ENCODE data around the gene MINDY4. TPM values are rescaled to one million over a fixed set of nuclear protein-coding genes. Genes with fewer than 3 reads are reported as not detected.
A peak's percentile ranks its signal among the peaks of the same experiment; 100 is the strongest.

MINDY4 gene
- total and polyA plus RNA-seq, 8 donors = 1.6 to 22.8 (median 6.4) TPM; not detected in 1

DNA sequence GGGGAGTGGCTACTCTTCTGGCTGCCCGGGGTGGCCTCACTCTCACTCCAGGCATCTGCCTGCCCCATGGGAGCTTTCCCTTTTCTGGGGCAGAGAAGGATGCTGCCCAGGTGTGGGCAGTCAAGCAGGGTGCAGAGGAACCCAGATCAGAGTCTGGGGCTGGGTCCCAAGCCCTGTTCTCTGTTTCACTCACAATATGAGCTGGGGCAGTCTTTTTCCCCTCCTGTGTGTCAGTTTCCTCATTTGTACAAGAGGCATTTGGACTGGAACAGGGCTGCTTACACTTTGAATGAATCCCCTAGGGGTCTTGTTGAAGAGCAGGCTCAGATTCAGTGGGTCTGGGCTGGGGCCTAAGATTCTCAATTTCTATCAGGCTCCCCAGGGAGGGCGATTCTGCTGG lies 102.0 kb downstream of the MINDY4 start:
- Histone ChIP-seq H3K36me3 (peaks cover 7 to 50% (median 35%) of the 10 kb centered on the region in 4 donors), H3K27me3 (no peaks in the 10 kb centered on the region), H3K4me1 (peaks cover 0 to 19% (median 5%) of the 10 kb centered on the region in 4 donors), H3K9me3 (peaks cover 0 to 7% (median 2%) of the 10 kb centered on the region in 4 donors), H3K4me3 (no peak overlapping the region), H3K27ac (no peak overlapping the region)
- TF ChIP-seq POLR2A (IDR thresholded peaks at IDR 0.05) (no peak), EP300 (IDR thresholded peaks at IDR 0.05) (no peak), POLR2AphosphoS5 (IDR thresholded peaks at IDR 0.05) (no peak)
- TF ChIP-seq, protein P1, sequence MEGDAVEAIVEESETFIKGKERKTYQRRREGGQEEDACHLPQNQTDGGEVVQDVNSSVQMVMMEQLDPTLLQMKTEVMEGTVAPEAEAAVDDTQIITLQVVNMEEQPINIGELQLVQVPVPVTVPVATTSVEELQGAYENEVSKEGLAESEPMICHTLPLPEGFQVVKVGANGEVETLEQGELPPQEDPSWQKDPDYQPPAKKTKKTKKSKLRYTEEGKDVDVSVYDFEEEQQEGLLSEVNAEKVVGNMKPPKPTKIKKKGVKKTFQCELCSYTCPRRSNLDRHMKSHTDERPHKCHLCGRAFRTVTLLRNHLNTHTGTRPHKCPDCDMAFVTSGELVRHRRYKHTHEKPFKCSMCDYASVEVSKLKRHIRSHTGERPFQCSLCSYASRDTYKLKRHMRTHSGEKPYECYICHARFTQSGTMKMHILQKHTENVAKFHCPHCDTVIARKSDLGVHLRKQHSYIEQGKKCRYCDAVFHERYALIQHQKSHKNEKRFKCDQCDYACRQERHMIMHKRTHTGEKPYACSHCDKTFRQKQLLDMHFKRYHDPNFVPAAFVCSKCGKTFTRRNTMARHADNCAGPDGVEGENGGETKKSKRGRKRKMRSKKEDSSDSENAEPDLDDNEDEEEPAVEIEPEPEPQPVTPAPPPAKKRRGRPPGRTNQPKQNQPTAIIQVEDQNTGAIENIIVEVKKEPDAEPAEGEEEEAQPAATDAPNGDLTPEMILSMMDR (IDR thresholded peaks at IDR 0.05) = no peak
- no peak for DNase-seq
- intact Hi-C loops (cut with DNase I; ENCODE audit: low total_unique reads) = no loop called here
- WGBS, 5 donors = 67 to 94% (median 75%) methylated on average over 1 to 2 of the region's 2 CpGs

- WGBS, 5 donors = 82 to 92% (median 88%) methylated on average over 6 of the region's 6 CpGs
- intact Hi-C loops (cut with DNase I; ENCODE audit: low total_unique reads) = no loop called here
These were observed 102.4 kb downstream of the MINDY4 start for GRCh38 chr7:30873656-30874055.

GRCh38 chr7:30874656-30875302 lies 103.6 kb downstream of the MINDY4 start:
- no peak overlapping the region for H3K4me3 ChIP-seq
- H3K36me3 ChIP-seq = peaks cover 7 to 50% (median 35%) of the 10 kb centered on the region in 4 donors
- WGBS, 5 donors = 89 to 92% (median 91%) methylated on average over 5 of the region's 5 CpGs
- intact Hi-C loops (cut with DNase I; ENCODE audit: low total_unique reads) = no loop called here
- TF ChIP-seq POLR2A (IDR thresholded peaks at IDR 0.05) (no peak), EP300 (IDR thresholded peaks at IDR 0.05) (no peak), POLR2AphosphoS5 (IDR thresholded peaks at IDR 0.05) (no peak)
- TF ChIP-seq, protein P1 (IDR thresholded peaks at IDR 0.05) = no peak
- H3K27ac ChIP-seq = no peak overlapping the region
- peaks cover 0 to 18% (median 3%) of the 10 kb centered on the region in 4 donors for H3K4me1 ChIP-seq
- no peak for DNase-seq
- H3K9me3 ChIP-seq = peaks cover 0 to 7% (median 2%) of the 10 kb centered on the region in 4 donors
- no peaks in the 10 kb centered on the region for H3K27me3 ChIP-seq

More at GRCh38 chr7:30873656-30874055, 102.4 kb downstream of the MINDY4 start:
- peaks cover 0 to 7% (median 2%) of the 10 kb centered on the region in 4 donors for H3K9me3 ChIP-seq
- H3K4me3 ChIP-seq = no peak overlapping the region
- peaks cover 7 to 50% (median 35%) of the 10 kb centered on the region in 4 donors for H3K36me3 ChIP-seq
- no peak overlapping the region for H3K27ac ChIP-seq
- TF ChIP-seq POLR2AphosphoS5 (IDR thresholded peaks at IDR 0.05) (no peak), POLR2A (IDR thresholded peaks at IDR 0.05) (no peak), EP300 (IDR thresholded peaks at IDR 0.05) (no peak)
- TF ChIP-seq, protein P1 (IDR thresholded peaks at IDR 0.05) = no peak
- peaks cover 0 to 19% (median 5%) of the 10 kb centered on the region in 4 donors for H3K4me1 ChIP-seq
- no peaks in the 10 kb centered on the region for H3K27me3 ChIP-seq
- DNase-seq = no peak

GRCh38 chr7:30877015-30877769 lies 106.0 kb downstream of the MINDY4 start:
- Histone ChIP-seq H3K4me3 (no peak overlapping the region), H3K27me3 (no peaks in the 10 kb centered on the region), H3K4me1 (peaks cover 0 to 23% (median 0%) of the 10 kb centered on the region in 4 donors), H3K27ac (peak overlapping the region in 1 of 5 donors; percentile 57), H3K9me3 (peaks cover 0 to 7% (median 2%) of the 10 kb centered on the region in 4 donors), H3K36me3 (peaks cover 6 to 44% (median 32%) of the 10 kb centered on the region in 4 donors)
- WGBS, 5 donors = 73 to 89% (median 84%) methylated on average over 9 of the region's 9 CpGs
- intact Hi-C loops (cut with DNase I; ENCODE audit: low total_unique reads) = no loop called here
- no peak for DNase-seq
- no peak for TF ChIP-seq POLR2AphosphoS5 (IDR thresholded peaks at IDR 0.05)
- TF ChIP-seq EP300 (IDR thresholded peaks at IDR 0.05) = no peak
- TF ChIP-seq, protein P1 (IDR thresholded peaks at IDR 0.05) = no peak
- TF ChIP-seq POLR2A (IDR thresholded peaks at IDR 0.05) = no peak
